K562 (cell line): ENCODE measurements around the gene FITM1. TPM values are rescaled to one million over a fixed set of nuclear protein-coding genes. Genes with fewer than 3 reads are reported as not detected.

ENCODE experiments used
- ATAC-seq: fragments of 200-7000 bp; cut with Tn5 transposase; 3 replicates; pipeline ENCODE4 v1.9.1; 2020; ENCODE audit warnings: moderate library complexity
- BruUV-seq: library from RNA; stranded (reverse); fragments of 400-500 nt; replicated peaks from 2 replicates; lab custom pipeline; 2021; lab: Mats Ljungman, UMichigan
- CTCF ChIA-PET: fragments of 300-600 bp; formaldehyde crosslinking; extraction: SDS; loops from one replicate; lab custom pipeline; 2021; ENCODE audit warnings: low intra/inter-chr PET ratio; lab: Yijun Ruan, JAX
- POLR2A ChIA-PET: fragments of 300-600, 350-650 bp; sonication (Branson Sonifier 250); formaldehyde crosslinking; extraction: SDS; loops from one replicate; lab custom pipeline; 2021; ENCODE audit warnings: antibody characterized with exemption, inconsistent platforms; lab: Yijun Ruan, JAX
- DNase-seq, 4 experiments: peaks; one replicate each; pipeline versions ENCODE4 v3.0.0 to v3.0.0-alpha.2; 2011 to 2018; ENCODE audit warnings: low spot score in 3 of 4, mixed read lengths in 3 of 4; ENCODE audit errors: extremely low read depth in 1 of 4
- FAIRE-seq: peaks from 2 replicates; lab custom pipeline; 2011; peaks lifted over from hg19 to GRCh38; lab: Jason Lieb, UNC
- H2AFZ ChIP-seq: 2 replicates; pipeline ENCODE4 v1.6.0; 2011; ENCODE audit warnings: low read depth, low read length, control low read depth, inconsistent platforms
- H3K27ac ChIP-seq: fragments of 200-600 bp; 3 replicates; pipeline ENCODE4 v1.8.0; 2011; ENCODE audit warnings: low read depth, mild to moderate bottlenecking, control low read depth, inconsistent platforms, low read length, moderate library complexity, mixed read lengths; ENCODE audit errors: extremely low read depth
- H3K27me3 ChIP-seq, 2 experiments: fragments of 300-600 bp in 1 of 2; 2 replicates in 1 of 2; 3 replicates in 1 of 2; pipeline versions ENCODE4 v1.6.0 to v1.8.0; 2011; ENCODE audit warnings: inconsistent platforms in 2 of 2, low read length in 2 of 2, mild to moderate bottlenecking in 1 of 2, mixed read lengths in 1 of 2, moderate library complexity in 1 of 2; ENCODE audit not compliant: control insufficient read depth in 2 of 2, insufficient read depth in 2 of 2
- H3K36me3 ChIP-seq: fragments of 300-600 bp; 3 replicates; pipeline ENCODE4 v1.8.0; 2011; ENCODE audit warnings: mild to moderate bottlenecking, low read length, inconsistent platforms; ENCODE audit not compliant: control insufficient read depth, insufficient read depth
- H3K4me1 ChIP-seq, 2 experiments: fragments of 200-600 bp in 1 of 2; replicated peaks in 1 of 2; 2 replicates in 1 of 2; 3 replicates in 1 of 2; pipeline versions ENCODE4 v1.5.1 to v1.8.0; 2011; ENCODE audit warnings: inconsistent platforms in 2 of 2, low read length in 2 of 2, mild to moderate bottlenecking in 1 of 2, mixed read lengths in 1 of 2, moderate library complexity in 1 of 2; ENCODE audit not compliant: control insufficient read depth in 2 of 2, insufficient read depth in 2 of 2
- H3K4me2 ChIP-seq: 2 replicates; pipeline ENCODE4 v1.6.1; 2011; ENCODE audit warnings: low read length, control low read depth, inconsistent platforms, mixed read lengths; ENCODE audit not compliant: insufficient read depth
- H3K4me3 ChIP-seq: fragments of 200-600 bp; sonication (generic), shearing (Covaris generic); 2 replicates; pipeline ENCODE4 v1.5.1; 2016; ENCODE audit warnings: control low read depth, inconsistent platforms
- H3K79me2 ChIP-seq: fragments of 200-600 bp; 3 replicates; pipeline ENCODE4 v1.8.0; 2011; ENCODE audit warnings: low read length, inconsistent platforms; ENCODE audit not compliant: control insufficient read depth, insufficient read depth
- H3K9ac ChIP-seq, 2 experiments: 2 replicates each; pipeline versions ENCODE4 v1.6.0 to v1.6.1; 2011; ENCODE audit warnings: low read depth in 2 of 2, low read length in 2 of 2, control low read depth in 1 of 2, inconsistent platforms in 1 of 2, mild to moderate bottlenecking in 1 of 2, mixed read lengths in 1 of 2; ENCODE audit not compliant: insufficient read depth in 1 of 2
- H3K9me1 ChIP-seq: one replicate; pipeline ENCODE4 v1.6.0; 2011; ENCODE audit warnings: inconsistent platforms, mild to moderate bottlenecking, low read length, moderate library complexity; ENCODE audit not compliant: control insufficient read depth, insufficient read depth
- H3K9me3 ChIP-seq: replicated peaks from 2 replicates; pipeline ENCODE4 v1.5.1; 2011; ENCODE audit warnings: low read depth, low read length, inconsistent platforms; ENCODE audit not compliant: control insufficient read depth, insufficient read depth
- H4K20me1 ChIP-seq: replicated peaks from 2 replicates; pipeline ENCODE4 v1.6.1; 2011; ENCODE audit warnings: low read length, inconsistent platforms, mixed read lengths; ENCODE audit not compliant: control insufficient read depth, insufficient read depth
- GATAD2B ChIP-seq: fragments of 450-650 bp; IDR thresholded peaks from 2 replicates; pipeline ENCODE4 v1.6.1; 2017; ENCODE audit warnings: mild to moderate bottlenecking, borderline replicate concordance
- MAFF ChIP-seq: IDR thresholded peaks from 2 replicates; pipeline ENCODE4 v1.6.1; 2012; ENCODE audit warnings: low read length, improper control_type of control experiment
- NR2F6 ChIP-seq: fragments of 450-650 bp; formaldehyde crosslinking; IDR thresholded peaks from 2 replicates; pipeline ENCODE4 v1.4.0; 2020; ENCODE audit warnings: mild to moderate bottlenecking
- RFX1 ChIP-seq: fragments of 450-650 bp; IDR thresholded peaks from 2 replicates; pipeline ENCODE4 v1.6.1; 2016; ENCODE audit warnings: mild to moderate bottlenecking, moderate library complexity
- SAFB ChIP-seq: fragments of 200-400 bp; formaldehyde crosslinking; IDR thresholded peaks from 2 replicates; pipeline ENCODE4 v1.6.1; 2017; ENCODE audit warnings: low read depth, low read length, borderline replicate concordance
- SAP30 ChIP-seq: fragments of 200-600 bp; sonication (generic); IDR thresholded peaks from 2 replicates; pipeline ENCODE4 v1.6.1; 2012; ENCODE audit warnings: borderline replicate concordance, low read depth, mild to moderate bottlenecking, moderate library complexity, low read length, control low read depth, inconsistent platforms; ENCODE audit not compliant: insufficient read depth, poor library complexity, severe bottlenecking
- SMARCA5 ChIP-seq: fragments of 450-650 bp; IDR thresholded peaks from 2 replicates; pipeline ENCODE4 v1.6.1; 2016
- SRSF3 ChIP-seq: fragments of 200-400 bp; formaldehyde crosslinking; IDR thresholded peaks from 2 replicates; pipeline ENCODE4 v1.6.1; 2016; ENCODE audit warnings: mild to moderate bottlenecking, low read length, moderate library complexity; ENCODE audit not compliant: insufficient read depth
- ZNF24 ChIP-seq: fragments of 450-650 bp; IDR thresholded peaks from 2 replicates; pipeline ENCODE4 v1.6.1; 2016
- ZNF274 ChIP-seq: IDR thresholded peaks from 2 replicates; pipeline ENCODE4 v1.6.1; 2011; ENCODE audit warnings: low read depth, mild to moderate bottlenecking, low read length, moderate library complexity, borderline replicate concordance
- ZNF347 ChIP-seq: fragments of 450-650 bp; formaldehyde crosslinking; IDR thresholded peaks from 2 replicates; pipeline ENCODE4 v1.4.0; 2020; ENCODE audit warnings: low read depth, mild to moderate bottlenecking, moderate library complexity
- ZNF778 ChIP-seq: fragments of 450-650 bp; formaldehyde crosslinking; IDR thresholded peaks from 2 replicates; pipeline ENCODE4 v1.4.0; 2020; ENCODE audit warnings: mild to moderate bottlenecking, moderate library complexity
- WGBS: fragments of 100-300 bp; shearing (Covaris generic); methylation state at CpG from one replicate; pipeline ENCODE4 v1.1.6; 2016; ENCODE audit warnings: low coverage, mixed read lengths; ENCODE audit not compliant: insufficient coverage; ENCODE audit errors: missing lambda C conversion rate; 5-methylcytosine and 5-hydroxymethylcytosine counted together
- in situ Hi-C: fragments of 300-500 bp; cut with MboI; formaldehyde crosslinking; loops from 4 replicates; pipeline ENCODE4 v1.15.0; 2018; ENCODE audit warnings: inconsistent platforms, mixed read lengths
- intact Hi-C: fragments of 100-400 bp; cut with micrococcal nuclease; formaldehyde crosslinking; loops from 2 replicates; pipeline ENCODE4 v1.14.2; 2022
- polyA plus RNA-seq, 8 experiments: library from polyadenylated mRNA; depleted of rRNA in 4 of 8; stranded (reverse) in 5 of 8; unstranded in 3 of 8; fragments of >200 nt; fragmentation: Nextera tagmentation in 2 of 8; fragmentation: Illumina TruSeq in 1 of 8; extraction: Ambion mirVana in 2 of 8; extraction: Trizol in 1 of 8; gene quantifications; 2 replicates each; pipeline versions ENCODE4 v1.2.1 to v1.2.3, GENCODE V29; 2011 to 2014; ENCODE audit warnings: inconsistent platforms in 1 of 8, missing spikeins in 1 of 8
- total RNA-seq, 7 experiments: library from RNA; depleted of rRNA in 6 of 7; stranded (reverse); fragments of >200 nt in 6 of 7; fragmentation: Illumina TruSeq in 2 of 7; extraction: Trizol in 2 of 7; gene quantifications; 2 replicates each; pipeline versions ENCODE4 v1.2.1 to v1.2.3, GENCODE V29; 2011 to 2021; ENCODE audit warnings: low replicate concordance in 1 of 7
- TF ChIP-seq, protein P1 (sequence below): fragments of 450-650 bp; IDR thresholded peaks from 2 replicates; pipeline ENCODE4 v1.6.1; 2016; ENCODE audit warnings: mild to moderate bottlenecking

The FITM1 gene
- total and polyA plus RNA-seq, 9 of the 15 experiments (the other 6 are each of a cell fraction or from before 2014, with no cell fraction given), result 0.09 to 0.20 TPM; not detected in 7

DNA sequence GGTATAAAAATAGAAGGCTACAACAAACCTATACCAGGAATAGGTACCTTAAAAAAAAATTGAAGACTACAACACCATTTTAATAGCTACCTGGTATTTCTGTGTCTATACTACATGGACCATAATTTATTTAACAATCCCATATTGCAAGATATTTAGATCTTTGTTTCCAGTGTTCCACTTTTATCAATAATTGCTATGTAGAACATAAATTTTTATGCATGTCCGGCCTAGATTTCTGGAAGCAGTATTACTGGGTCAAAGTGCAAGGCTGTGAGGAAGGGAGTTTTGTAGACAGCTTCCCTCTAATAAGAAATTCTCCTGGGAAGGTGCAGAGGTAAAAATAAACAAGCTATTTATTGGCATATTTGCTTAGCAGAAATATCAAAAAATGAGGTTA, 19.9 kb upstream of the FITM1 start:
- BruUV-seq, result no TSS peak
- POLR2A ChIA-PET, result interaction anchor here (1.3 kb wide), 2 partner anchors 15 to 42 kb away, joined by 3 to 4 read pairs; no protein-coding TSS in a partner anchor
- Histone ChIP-seq H3K27me3 (no peaks in the 10 kb centered on the region), H4K20me1 (no peaks in the 10 kb centered on the region), H2AFZ (no peak overlapping the region), H3K9ac (no peak overlapping the region), H3K27ac (no peak overlapping the region), H3K4me3 (no peak overlapping the region), H3K79me2 (peaks cover 5% of the 10 kb centered on the region), H3K4me2 (no peak overlapping the region), H3K9me1 (no peaks in the 10 kb centered on the region), H3K4me1 (peaks cover 0 to 11% of the 10 kb centered on the region in 2 experiments; a peak in 4 of 5 replicates), H3K36me3 (no peaks in the 10 kb centered on the region), H3K9me3 (no peaks in the 10 kb centered on the region)
- in situ Hi-C loops, result no loop called here
- no peak for TF ChIP-seq ZNF274
- no peak for TF ChIP-seq SMARCA5
- no peak for TF ChIP-seq SRSF3
- TF ChIP-seq SAFB, result no peak
- TF ChIP-seq MAFF, result no peak
- no peak for TF ChIP-seq NR2F6 (CRISPR knock-in tag)
- no peak for TF ChIP-seq SAP30
- TF ChIP-seq GATAD2B, result no peak
- TF ChIP-seq, protein P1, sequence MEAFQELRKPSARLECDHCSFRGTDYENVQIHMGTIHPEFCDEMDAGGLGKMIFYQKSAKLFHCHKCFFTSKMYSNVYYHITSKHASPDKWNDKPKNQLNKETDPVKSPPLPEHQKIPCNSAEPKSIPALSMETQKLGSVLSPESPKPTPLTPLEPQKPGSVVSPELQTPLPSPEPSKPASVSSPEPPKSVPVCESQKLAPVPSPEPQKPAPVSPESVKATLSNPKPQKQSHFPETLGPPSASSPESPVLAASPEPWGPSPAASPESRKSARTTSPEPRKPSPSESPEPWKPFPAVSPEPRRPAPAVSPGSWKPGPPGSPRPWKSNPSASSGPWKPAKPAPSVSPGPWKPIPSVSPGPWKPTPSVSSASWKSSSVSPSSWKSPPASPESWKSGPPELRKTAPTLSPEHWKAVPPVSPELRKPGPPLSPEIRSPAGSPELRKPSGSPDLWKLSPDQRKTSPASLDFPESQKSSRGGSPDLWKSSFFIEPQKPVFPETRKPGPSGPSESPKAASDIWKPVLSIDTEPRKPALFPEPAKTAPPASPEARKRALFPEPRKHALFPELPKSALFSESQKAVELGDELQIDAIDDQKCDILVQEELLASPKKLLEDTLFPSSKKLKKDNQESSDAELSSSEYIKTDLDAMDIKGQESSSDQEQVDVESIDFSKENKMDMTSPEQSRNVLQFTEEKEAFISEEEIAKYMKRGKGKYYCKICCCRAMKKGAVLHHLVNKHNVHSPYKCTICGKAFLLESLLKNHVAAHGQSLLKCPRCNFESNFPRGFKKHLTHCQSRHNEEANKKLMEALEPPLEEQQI, result no peak
- TF ChIP-seq RFX1, result no peak
- no peak for TF ChIP-seq ZNF347
- TF ChIP-seq ZNF24, result no peak
- TF ChIP-seq ZNF778 (CRISPR knock-in tag), result no peak
- 64% methylated on average over 1 of the region's 1 CpG for WGBS
- FAIRE-seq (no peak), DNase-seq (no peak), ATAC-seq (no peak)
- CTCF ChIA-PET, result no interaction called here
- intact Hi-C loops, result no loop called here
